Measurements from ENCODE around the gene OR1D2.

Gene OR1D2

GRCh38 chr17:3048727-3049471 is 55.3 kb downstream of the OR1D2 start:
- peak; percentile 85 for DNase-seq (ENCODE audit: low read depth)
- H3K4me3 ChIP-seq (ENCODE audit: control insufficient read depth, low read depth, low read length), result peak overlapping the region; percentile 73
- peak; percentile 63 for TF ChIP-seq CTCF (IDR thresholded peaks at IDR 0.05; ENCODE audit: control insufficient read depth, insufficient read depth, low read depth, low read length, missing control alignments)

- no peak for TF ChIP-seq CTCF (IDR thresholded peaks at IDR 0.05; ENCODE audit: control insufficient read depth, insufficient read depth, low read depth, low read length, missing control alignments)
- no peak overlapping the region for H3K4me3 ChIP-seq (ENCODE audit: control insufficient read depth, low read depth, low read length)
- DNase-seq (ENCODE audit: low read depth), result no peak
Observed at GRCh38 chr17:3046753-3047152, 57.5 kb downstream of the OR1D2 start.

DNA sequence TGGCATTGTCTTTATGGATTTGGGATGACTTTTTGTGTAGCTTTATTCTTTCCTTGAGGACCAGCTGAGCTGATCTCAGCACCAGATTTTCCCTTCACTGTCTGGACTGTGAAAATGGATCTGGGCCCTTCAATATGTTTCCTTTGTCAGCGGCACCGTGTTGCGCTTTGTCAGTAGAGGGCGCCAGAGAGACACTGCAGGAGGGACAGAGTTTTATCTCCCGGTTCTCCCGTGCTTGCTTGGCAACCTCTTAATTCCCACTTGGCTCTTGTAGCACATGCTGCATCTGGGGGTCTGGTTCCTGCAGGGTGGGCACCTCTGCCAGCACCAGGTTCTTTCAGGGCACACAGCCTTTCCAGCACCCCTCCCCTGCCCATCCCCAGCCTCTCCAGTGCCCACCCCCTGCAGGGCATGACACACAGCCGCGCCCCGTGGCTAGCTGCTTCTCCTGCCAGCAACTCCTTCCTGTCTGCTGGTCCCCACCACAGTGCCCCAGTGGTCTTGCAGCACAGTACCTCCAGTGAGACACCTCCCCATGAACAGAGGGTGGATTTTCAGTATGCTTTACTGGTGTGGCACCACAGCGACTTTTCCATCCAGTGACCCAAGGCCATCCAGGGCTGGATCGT is 60.4 kb downstream of the OR1D2 start:
- no peak for TF ChIP-seq CTCF (IDR thresholded peaks at IDR 0.05; ENCODE audit: control insufficient read depth, insufficient read depth, low read depth, low read length, missing control alignments)
- DNase-seq (ENCODE audit: low read depth), result no peak
- no peak overlapping the region for H3K4me3 ChIP-seq (ENCODE audit: control insufficient read depth, low read depth, low read length)

DNA sequence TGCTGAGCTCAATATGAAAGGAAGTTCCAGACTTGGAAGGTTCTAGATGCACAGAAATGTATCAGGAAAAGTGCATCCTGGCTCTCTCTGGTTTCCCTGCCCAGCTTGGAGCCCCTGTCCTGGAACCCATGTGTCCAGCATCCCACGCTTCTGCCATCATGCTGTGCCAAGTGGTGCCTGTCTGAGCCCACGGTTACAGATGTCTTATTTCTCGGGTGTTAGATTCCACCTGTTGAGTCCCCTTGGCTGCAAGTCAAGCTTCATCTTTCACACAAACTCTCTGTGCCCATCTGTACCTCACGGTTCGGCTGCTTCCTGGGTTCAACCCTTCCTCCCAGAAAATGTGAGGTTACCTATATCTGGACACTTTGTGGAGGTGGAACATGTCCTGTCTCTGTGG is 63.3 kb downstream of the OR1D2 start:
- no peak for TF ChIP-seq CTCF (IDR thresholded peaks at IDR 0.05; ENCODE audit: control insufficient read depth, insufficient read depth, low read depth, low read length, missing control alignments)
- no peak overlapping the region for H3K4me3 ChIP-seq (ENCODE audit: control insufficient read depth, low read depth, low read length)
- DNase-seq (ENCODE audit: low read depth), result no peak

- H3K4me3 ChIP-seq (ENCODE audit: control insufficient read depth, low read depth, low read length), result no peak overlapping the region
- DNase-seq (ENCODE audit: low read depth), result no peak
- TF ChIP-seq CTCF (IDR thresholded peaks at IDR 0.05; ENCODE audit: control insufficient read depth, insufficient read depth, low read depth, low read length, missing control alignments), result no peak
Observed at GRCh38 chr17:3039736-3040135, 64.5 kb downstream of the OR1D2 start.

DNA sequence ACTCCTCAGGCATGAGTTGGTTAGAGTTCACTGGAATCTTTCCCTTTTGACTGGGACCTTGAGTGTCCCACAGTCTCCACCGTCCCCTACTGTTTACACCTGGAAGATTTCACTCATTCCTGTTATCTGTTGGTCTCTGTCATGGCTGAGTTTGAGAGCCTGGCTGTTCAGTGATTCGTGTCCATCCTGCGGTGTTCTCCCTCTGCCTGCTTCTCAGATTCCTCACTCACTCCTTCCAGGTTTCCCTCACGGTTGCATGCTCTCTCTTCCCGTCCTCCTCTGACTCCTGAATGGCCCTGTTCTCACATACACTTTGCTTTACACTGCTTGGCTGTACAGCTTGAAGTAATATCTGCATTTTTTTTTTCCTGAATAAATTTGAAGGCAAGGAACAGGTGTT is 65.3 kb downstream of the OR1D2 start:
- no peak overlapping the region for H3K4me3 ChIP-seq (ENCODE audit: control insufficient read depth, low read depth, low read length)
- TF ChIP-seq CTCF (IDR thresholded peaks at IDR 0.05; ENCODE audit: control insufficient read depth, insufficient read depth, low read depth, low read length, missing control alignments), result no peak
- no peak for DNase-seq (ENCODE audit: low read depth)
